ENCODE results near the gene LHPP.
A peak's percentile ranks its signal among the peaks of the same experiment; 100 is the strongest.

Gene LHPP

GRCh38 chr10:124447751-124448466 is 13.7 kb upstream of the LHPP start:
- peak overlapping the region; percentile 45 for H3K4me3 ChIP-seq (ENCODE audit: low read depth, low read length)

GRCh38 chr10:124448696-124449169 is 12.9 kb upstream of the LHPP start:
- H3K4me3 ChIP-seq (ENCODE audit: low read depth, low read length) = peak overlapping the region; percentile 45

- peak overlapping the region; percentile 45 for H3K4me3 ChIP-seq (ENCODE audit: low read depth, low read length)
These were observed 12.2 kb upstream of the LHPP start for GRCh38 chr10:124449170-124450011.

GRCh38 chr10:124450012-124450782 is 11.4 kb upstream of the LHPP start, which contains the start of gene NKX1-2:
TSS of gene NKX1-2 (minus strand) at chr10:124450035. CDS start at chr10:124449943, 92 bp downstream.
- H3K4me3 ChIP-seq (ENCODE audit: low read depth, low read length) = peak within 1 kb of the TSS; percentile 45

- H3K4me3 ChIP-seq (ENCODE audit: low read depth, low read length) = no peak overlapping the region
These were observed 10.9 kb upstream of the LHPP start for GRCh38 chr10:124450783-124451057.

- no peak overlapping the region for H3K4me3 ChIP-seq (ENCODE audit: low read depth, low read length)
These were observed 10.3 kb upstream of the LHPP start for GRCh38 chr10:124451276-124451675.

GRCh38 chr10:124453960-124454610 is 7.5 kb upstream of the LHPP start:
- H3K4me3 ChIP-seq (ENCODE audit: low read depth, low read length) = no peak overlapping the region

- H3K4me3 ChIP-seq (ENCODE audit: low read depth, low read length) = no peak overlapping the region
These were observed 6.2 kb upstream of the LHPP start for GRCh38 chr10:124455441-124455840.

GRCh38 chr10:124458473-124458872 is 3.1 kb upstream of the LHPP start:
- H3K4me3 ChIP-seq (ENCODE audit: low read depth, low read length) = no peak overlapping the region

- no peak overlapping the region for H3K4me3 ChIP-seq (ENCODE audit: low read depth, low read length)
These were observed 2.7 kb upstream of the LHPP start for GRCh38 chr10:124458889-124459288.

- H3K4me3 ChIP-seq (ENCODE audit: low read depth, low read length) = no peak overlapping the region
These were observed 2.2 kb upstream of the LHPP start for GRCh38 chr10:124459395-124459794.

GRCh38 chr10:124460144-124460543 is 1.5 kb upstream of the LHPP start:
- no peak overlapping the region for H3K4me3 ChIP-seq (ENCODE audit: low read depth, low read length)

- H3K4me3 ChIP-seq (ENCODE audit: low read depth, low read length) = peak overlapping the region; percentile 56
These were observed 699 bp downstream of the LHPP start for GRCh38 chr10:124462348-124462695.

GRCh38 chr10:124464028-124464965 is 2.7 kb downstream of the LHPP start:
- no peak overlapping the region for H3K4me3 ChIP-seq (ENCODE audit: low read depth, low read length)

- H3K4me3 ChIP-seq (ENCODE audit: low read depth, low read length) = no peak overlapping the region
These were observed 3.6 kb downstream of the LHPP start for GRCh38 chr10:124465003-124465776.

GRCh38 chr10:124465777-124466488 is 4.3 kb downstream of the LHPP start:
- H3K4me3 ChIP-seq (ENCODE audit: low read depth, low read length) = no peak overlapping the region

GRCh38 chr10:124467165-124467564 is 5.5 kb downstream of the LHPP start:
- no peak overlapping the region for H3K4me3 ChIP-seq (ENCODE audit: low read depth, low read length)

GRCh38 chr10:124468624-124469023 is 7.0 kb downstream of the LHPP start:
- H3K4me3 ChIP-seq (ENCODE audit: low read depth, low read length) = no peak overlapping the region

All from iPS-11a (cell line).